ENCODE measurements around the gene LY6G6D.

LY6G6D gene

DNA sequence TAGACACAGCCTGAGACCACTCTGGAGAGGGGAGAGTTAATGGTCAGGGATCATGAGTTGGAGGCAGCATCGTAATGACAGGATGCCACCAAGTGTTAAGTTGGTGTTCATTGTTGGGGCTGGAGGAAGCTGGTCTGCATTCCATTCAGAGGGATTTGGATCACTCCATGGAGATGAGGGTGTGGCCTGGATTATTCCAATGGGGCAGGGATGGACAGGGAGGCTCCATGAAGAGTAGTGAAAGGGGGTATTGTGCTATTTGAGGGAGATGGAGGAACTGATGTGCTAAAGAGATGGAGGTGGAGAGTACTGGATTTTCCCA lies 48.4 kb downstream of the LY6G6D start:
- H3K4me3 ChIP-seq (ENCODE audit: low read depth, low read length) = no peak overlapping the region
- no peak for DNase-seq (ENCODE audit: low read depth)
- TF ChIP-seq, protein P1, sequence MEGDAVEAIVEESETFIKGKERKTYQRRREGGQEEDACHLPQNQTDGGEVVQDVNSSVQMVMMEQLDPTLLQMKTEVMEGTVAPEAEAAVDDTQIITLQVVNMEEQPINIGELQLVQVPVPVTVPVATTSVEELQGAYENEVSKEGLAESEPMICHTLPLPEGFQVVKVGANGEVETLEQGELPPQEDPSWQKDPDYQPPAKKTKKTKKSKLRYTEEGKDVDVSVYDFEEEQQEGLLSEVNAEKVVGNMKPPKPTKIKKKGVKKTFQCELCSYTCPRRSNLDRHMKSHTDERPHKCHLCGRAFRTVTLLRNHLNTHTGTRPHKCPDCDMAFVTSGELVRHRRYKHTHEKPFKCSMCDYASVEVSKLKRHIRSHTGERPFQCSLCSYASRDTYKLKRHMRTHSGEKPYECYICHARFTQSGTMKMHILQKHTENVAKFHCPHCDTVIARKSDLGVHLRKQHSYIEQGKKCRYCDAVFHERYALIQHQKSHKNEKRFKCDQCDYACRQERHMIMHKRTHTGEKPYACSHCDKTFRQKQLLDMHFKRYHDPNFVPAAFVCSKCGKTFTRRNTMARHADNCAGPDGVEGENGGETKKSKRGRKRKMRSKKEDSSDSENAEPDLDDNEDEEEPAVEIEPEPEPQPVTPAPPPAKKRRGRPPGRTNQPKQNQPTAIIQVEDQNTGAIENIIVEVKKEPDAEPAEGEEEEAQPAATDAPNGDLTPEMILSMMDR (IDR thresholded peaks at IDR 0.05; ENCODE audit: control insufficient read depth, extremely low read depth, insufficient read depth) = no peak

DNA sequence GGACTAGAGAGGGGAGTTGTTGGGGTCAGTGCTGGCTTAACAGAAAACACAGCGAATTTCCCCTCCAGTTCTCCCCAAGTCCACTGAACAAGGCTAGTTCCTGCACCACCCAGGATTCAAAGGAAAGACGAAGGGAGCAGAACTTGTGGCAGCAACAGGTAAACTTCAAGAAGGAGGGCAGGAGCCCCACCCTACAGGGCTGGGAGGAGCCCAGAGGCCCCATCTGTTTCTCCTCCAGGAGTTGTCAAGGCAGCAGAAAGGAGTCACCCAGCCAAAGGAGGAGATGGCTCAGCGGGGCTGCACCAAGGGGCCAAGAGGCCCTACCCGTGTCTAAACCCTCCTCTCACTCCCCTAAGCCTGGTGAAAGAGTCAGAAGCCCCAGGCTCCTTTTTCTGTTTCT lies 49.0 kb downstream of the LY6G6D start:
- TF ChIP-seq, protein P1 (IDR thresholded peaks at IDR 0.05; ENCODE audit: control insufficient read depth, extremely low read depth, insufficient read depth) = no peak
- no peak overlapping the region for H3K4me3 ChIP-seq (ENCODE audit: low read depth, low read length)
- DNase-seq (ENCODE audit: low read depth) = no peak

DNA sequence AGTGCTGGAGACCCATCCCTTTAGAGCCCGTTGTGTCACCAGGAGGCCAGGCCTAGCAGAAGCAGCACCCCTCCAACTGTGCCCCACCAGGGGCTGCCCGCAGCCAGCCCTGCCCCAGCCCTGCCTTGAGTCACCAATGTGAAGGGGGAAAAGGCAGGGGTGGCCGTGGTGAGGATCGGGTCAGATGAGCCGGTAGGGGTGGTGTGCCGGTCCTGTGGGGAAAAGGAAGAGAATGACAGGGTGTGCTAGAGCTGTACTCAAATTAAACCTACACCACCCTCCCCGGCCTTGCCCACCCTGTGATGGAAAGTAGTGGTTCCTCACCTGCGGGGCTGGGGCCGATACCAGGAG lies 50.4 kb downstream of the LY6G6D start:
- no peak for DNase-seq (ENCODE audit: low read depth)
- TF ChIP-seq, protein P1 (IDR thresholded peaks at IDR 0.05; ENCODE audit: control insufficient read depth, extremely low read depth, insufficient read depth) = no peak
- no peak overlapping the region for H3K4me3 ChIP-seq (ENCODE audit: low read depth, low read length)

DNA sequence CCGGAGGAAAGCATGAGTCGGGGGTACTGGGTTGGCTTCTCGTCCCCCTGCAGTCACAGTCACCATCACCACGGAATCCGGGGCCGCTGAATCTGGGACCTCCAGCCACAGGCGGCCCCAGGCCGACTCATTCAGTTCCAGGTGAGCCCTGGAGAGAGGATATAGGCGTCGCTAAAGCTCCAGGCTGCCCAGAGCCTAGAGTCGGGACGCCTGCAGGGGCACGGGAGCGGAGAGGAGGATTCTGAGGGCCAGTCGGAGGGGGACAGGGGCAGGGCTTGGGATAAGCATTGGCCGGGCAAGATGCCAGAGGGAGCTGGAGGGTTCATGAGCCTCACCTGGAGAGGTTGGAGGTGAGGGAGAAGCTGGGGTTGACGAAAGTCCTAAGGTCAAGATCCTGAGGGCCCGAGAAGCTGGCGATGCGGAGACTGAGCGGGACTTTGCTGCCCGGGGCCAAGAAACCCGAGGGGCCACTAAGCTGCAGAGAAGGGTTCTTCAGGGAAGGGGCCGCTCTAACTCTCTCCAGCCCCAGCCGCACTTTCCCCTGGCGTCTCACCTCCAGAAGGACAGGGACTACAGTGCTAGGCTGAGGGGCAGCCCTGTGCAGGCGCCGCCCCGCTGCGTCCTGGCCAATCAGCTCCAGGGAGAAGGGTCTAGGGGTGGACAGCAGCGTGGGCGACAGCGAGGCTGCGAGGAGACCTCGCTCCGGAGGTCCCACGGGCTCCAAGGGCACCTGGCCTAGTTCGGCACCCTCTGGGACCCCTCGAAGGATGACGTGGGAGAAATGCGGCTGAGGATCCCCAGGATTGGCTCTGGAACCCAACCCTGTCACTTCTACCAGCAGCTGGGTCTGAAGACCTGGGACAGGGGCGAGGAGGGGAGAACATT lies 51.0 kb downstream of the LY6G6D start:
- H3K4me3 ChIP-seq (ENCODE audit: low read depth, low read length) = no peak overlapping the region
- TF ChIP-seq, protein P1 (IDR thresholded peaks at IDR 0.05; ENCODE audit: control insufficient read depth, extremely low read depth, insufficient read depth) = no peak
- DNase-seq (ENCODE audit: low read depth) = no peak

DNA sequence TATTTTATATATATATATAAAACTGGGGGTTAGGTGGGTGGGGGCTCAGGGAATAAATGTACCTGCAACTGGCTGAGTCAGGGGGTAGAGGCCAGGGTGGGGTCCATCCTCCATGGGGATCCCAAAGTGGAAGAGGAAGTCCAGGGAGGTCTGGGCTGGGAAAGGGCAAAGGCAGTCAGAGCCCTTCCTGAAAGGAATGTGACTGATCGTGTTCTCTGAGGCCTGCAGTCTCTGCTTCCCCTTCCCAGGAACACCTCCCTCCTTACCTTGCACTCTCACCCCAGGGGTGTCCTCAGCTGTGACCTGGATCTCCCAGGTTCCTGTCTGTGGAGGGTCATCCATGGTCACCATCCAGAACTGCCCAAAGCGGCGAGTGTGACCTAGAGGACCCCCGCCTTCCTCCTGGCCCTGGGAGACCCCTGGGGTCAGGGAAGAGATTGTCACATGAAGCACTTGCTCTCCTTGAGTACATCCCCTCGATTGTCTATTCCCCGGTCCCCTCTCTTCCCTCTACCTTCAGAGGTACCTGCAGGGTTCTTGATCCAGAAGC lies 52.0 kb downstream of the LY6G6D start:
- TF ChIP-seq, protein P1 (IDR thresholded peaks at IDR 0.05; ENCODE audit: control insufficient read depth, extremely low read depth, insufficient read depth) = no peak
- no peak for DNase-seq (ENCODE audit: low read depth)

More for the DNA sequence above, 52.0 kb downstream of the LY6G6D start:
- no peak overlapping the region for H3K4me3 ChIP-seq (ENCODE audit: low read depth, low read length)
